HepG2 (cell line): ENCODE measurements around the gene PRSS33. TPM values are rescaled to one million over a fixed set of nuclear protein-coding genes. Genes with fewer than 3 reads are reported as not detected.

Experiments
- ATAC-seq: fragments of 200-7000 bp; cut with Tn5 transposase; 3 replicates; pipeline ENCODE4 v1.9.1; 2020; ENCODE audit warnings: mild to moderate bottlenecking, moderate library complexity
- BruUV-seq: library from RNA; stranded (reverse); fragments of 400-500 nt; replicated peaks from 2 replicates; lab custom pipeline; 2021; lab: Mats Ljungman, UMichigan
- CTCF ChIA-PET: fragments of 300-600 bp; formaldehyde crosslinking; extraction: SDS; loops from one replicate; lab custom pipeline; 2021; ENCODE audit warnings: low total read pairs, inconsistent platforms, low intra/inter-chr PET ratio; lab: Yijun Ruan, JAX
- POLR2A ChIA-PET: fragments of 350-600 bp; sonication (Branson Sonifier 250); formaldehyde crosslinking; loops from one replicate; lab custom pipeline; 2020; ENCODE audit warnings: antibody characterized with exemption, inconsistent platforms; lab: Yijun Ruan, JAX
- DNase-seq: peaks from one replicate; pipeline ENCODE4 v3.0.0-alpha.2; 2015; ENCODE audit warnings: low spot score
- FAIRE-seq: peaks from 3 replicates; lab custom pipeline; 2011; peaks lifted over from hg19 to GRCh38; lab: Jason Lieb, UNC
- H2AFZ ChIP-seq: one replicate; pipeline ENCODE4 v1.6.1; 2011; ENCODE audit warnings: low read length, inconsistent platforms
- H3K27ac ChIP-seq: fragments of 300-600 bp; 3 replicates; pipeline ENCODE4 v1.8.0; 2011; ENCODE audit warnings: mixed run types, mild to moderate bottlenecking, mixed read lengths, low read length, inconsistent platforms; ENCODE audit not compliant: insufficient read depth; ENCODE audit errors: extremely low read length
- H3K27me3 ChIP-seq, 2 experiments: fragments of 200-600 bp in 1 of 2; 2 replicates in 1 of 2; 3 replicates in 1 of 2; pipeline versions ENCODE4 v1.6.0 to v1.8.0; 2011; ENCODE audit warnings: low read length in 2 of 2, mild to moderate bottlenecking in 2 of 2, moderate library complexity in 2 of 2, inconsistent platforms in 1 of 2; ENCODE audit not compliant: insufficient read depth in 2 of 2, control insufficient read depth in 1 of 2
- H3K36me3 ChIP-seq, 2 experiments: fragments of 200-600 bp in 1 of 2; replicated peaks in 1 of 2; 2 replicates in 1 of 2; 3 replicates in 1 of 2; pipeline versions ENCODE4 v1.5.1 to v1.8.0; 2011; ENCODE audit warnings: low read length in 2 of 2, inconsistent platforms in 1 of 2; ENCODE audit not compliant: insufficient read depth in 2 of 2, control insufficient read depth in 1 of 2
- H3K4me1 ChIP-seq: 2 replicates; pipeline ENCODE4 v1.5.1; 2012; ENCODE audit warnings: low read length, inconsistent platforms; ENCODE audit not compliant: insufficient read depth
- H3K4me2 ChIP-seq: 2 replicates; pipeline ENCODE4 v1.6.0; 2011; ENCODE audit warnings: low read depth, low read length, inconsistent platforms
- H3K4me3 ChIP-seq, 3 experiments: fragments of 200-600 bp in 1 of 3; sonication (generic), shearing (Covaris generic) in 1 of 3; replicated peaks in 1 of 3; 2 replicates each; pipeline ENCODE4 v1.5.1; 2011 to 2016; ENCODE audit warnings: low read length in 3 of 3, inconsistent platforms in 2 of 3, low read depth in 2 of 3, mild to moderate bottlenecking in 2 of 3, control low read depth in 1 of 3, mixed read lengths in 1 of 3; ENCODE audit not compliant: insufficient read depth in 1 of 3
- H3K79me2 ChIP-seq: one replicate; pipeline ENCODE4 v1.6.1; 2011; ENCODE audit warnings: low read length, inconsistent platforms; ENCODE audit not compliant: insufficient read depth
- H3K9ac ChIP-seq: 2 replicates; pipeline ENCODE4 v1.6.0; 2011; ENCODE audit warnings: mild to moderate bottlenecking, low read depth, low read length, inconsistent platforms; ENCODE audit not compliant: insufficient read depth
- H3K9me3 ChIP-seq: 2 replicates; pipeline ENCODE4 v1.5.1; 2012; ENCODE audit warnings: mild to moderate bottlenecking, low read length
- H4K20me1 ChIP-seq: 2 replicates; pipeline ENCODE4 v1.6.0; 2011; ENCODE audit warnings: inconsistent platforms, mild to moderate bottlenecking, low read length, moderate library complexity; ENCODE audit not compliant: insufficient read depth
- AGO2 ChIP-seq: fragments of 200-400 bp; formaldehyde crosslinking; optimal IDR thresholded peaks from 2 replicates; pipeline ENCODE3; 2017; ENCODE audit warnings: mild to moderate bottlenecking, low read depth, low read length, moderate library complexity
- BCL3 ChIP-seq: sonication (generic); formaldehyde crosslinking; IDR thresholded peaks from 2 replicates; pipeline ENCODE4 v1.5.1; 2020; ENCODE audit warnings: mild to moderate bottlenecking, missing genetic modification reagents, moderate library complexity
- CREB1 ChIP-seq, 2 experiments: fragments of 450-650 bp in 1 of 2; IDR thresholded peaks; 2 replicates each; pipeline ENCODE4 v1.6.1; 2016 to 2017; ENCODE audit warnings: control low read depth in 1 of 2, mild to moderate bottlenecking in 1 of 2, missing compliant biosample characterization in 1 of 2, missing genetic modification characterization in 1 of 2
- FOXA1 ChIP-seq, 2 experiments: fragments of 450-650 bp in 1 of 2; sonication (generic) in 1 of 2; formaldehyde crosslinking in 1 of 2; IDR thresholded peaks; 2 replicates each; pipeline versions ENCODE4 v1.4.0 to v1.6.1; 2016 to 2020; ENCODE audit warnings: missing genetic modification reagents in 1 of 2
- GFI1 ChIP-seq: sonication (generic); formaldehyde crosslinking; IDR thresholded peaks from 2 replicates; pipeline ENCODE4 v1.5.0; 2020; ENCODE audit warnings: missing genetic modification reagents, mild to moderate bottlenecking, borderline replicate concordance
- HMGXB3 ChIP-seq: sonication (generic); formaldehyde crosslinking; IDR thresholded peaks from 2 replicates; pipeline ENCODE4 v1.4.0; 2020; ENCODE audit warnings: missing genetic modification reagents, borderline replicate concordance
- KMT2A ChIP-seq: sonication (generic); formaldehyde crosslinking; IDR thresholded peaks from 2 replicates; pipeline ENCODE4 v1.4.0; 2020; ENCODE audit warnings: missing genetic modification reagents
- LRRFIP1 ChIP-seq: sonication (generic); formaldehyde crosslinking; conservative IDR thresholded peaks from 2 replicates; pipeline ENCODE4 v1.4.0; 2020; ENCODE audit warnings: missing genetic modification reagents
- POLR2G ChIP-seq: fragments of 200-400 bp; formaldehyde crosslinking; IDR thresholded peaks from 2 replicates; pipeline ENCODE4 v1.6.1; 2018; ENCODE audit warnings: mild to moderate bottlenecking, low read depth, low read length, moderate library complexity
- ZNF251 ChIP-seq: sonication (generic); formaldehyde crosslinking; IDR thresholded peaks from 2 replicates; pipeline ENCODE4 v1.9.0; 2021; ENCODE audit warnings: mild to moderate bottlenecking, missing genetic modification reagents
- ZNF256 ChIP-seq: sonication (generic); formaldehyde crosslinking; conservative IDR thresholded peaks from 2 replicates; pipeline ENCODE4 v1.4.0; 2020; ENCODE audit warnings: missing genetic modification reagents
- ZNF333 ChIP-seq: sonication (generic); formaldehyde crosslinking; IDR thresholded peaks from 2 replicates; pipeline ENCODE4 v1.4.0; 2020; ENCODE audit warnings: mild to moderate bottlenecking, missing genetic modification reagents, borderline replicate concordance
- ZNF414 ChIP-seq: sonication (generic); formaldehyde crosslinking; IDR thresholded peaks from 2 replicates; pipeline ENCODE4 v1.5.0; 2020; ENCODE audit warnings: missing genetic modification reagents
- ZNF652 ChIP-seq: IDR thresholded peaks from 2 replicates; pipeline ENCODE4 v1.6.1; 2016; ENCODE audit warnings: low read depth, borderline replicate concordance
- ZNF839 ChIP-seq: sonication (generic); formaldehyde crosslinking; IDR thresholded peaks from 2 replicates; pipeline ENCODE4 v1.4.0; 2020; ENCODE audit warnings: missing genetic modification reagents, mild to moderate bottlenecking, borderline replicate concordance
- WGBS: methylation state at CpG from one replicate; pipeline ENCODE4 v1.1.6; 2017; ENCODE audit warnings: low lambda C conversion rate; 5-methylcytosine and 5-hydroxymethylcytosine counted together
- in situ Hi-C: cut with HindIII; loops from 2 replicates; pipeline ENCODE4 v1.10.0; 2017; ENCODE audit warnings: low pct_unique_long_range_greater_than_20kb; ENCODE audit not compliant: extremely low pct_ligation_motif_present
- intact Hi-C: fragments of 100-400 bp; cut with micrococcal nuclease; formaldehyde crosslinking; loops from one replicate; pipeline ENCODE4 v1.10.0; 2022; ENCODE audit not compliant: unreplicated experiment
- polyA plus RNA-seq, 8 experiments: library from polyadenylated mRNA; depleted of rRNA in 3 of 8; stranded (reverse) in 7 of 8; unstranded in 1 of 8; fragments of >200 nt; fragmentation: Illumina TruSeq in 4 of 8; extraction: Trizol in 4 of 8; gene quantifications; 2 replicates each; pipeline versions ENCODE4 v1.2.1 to v1.2.3, GENCODE V29; 2011 to 2016; ENCODE audit warnings: low read depth in 4 of 8, missing spikeins in 1 of 8, mixed read lengths in 1 of 8; ENCODE audit not compliant: insufficient read depth in 1 of 8
- total RNA-seq, 5 experiments: library from RNA; depleted of rRNA; stranded (reverse); fragments of >200 nt; fragmentation: Illumina TruSeq; extraction: Trizol; gene quantifications; 2 replicates each; pipeline ENCODE4 v1.2.3, GENCODE V29; 2016; ENCODE audit warnings: low read depth in 1 of 5

The PRSS33 gene
- total and polyA plus RNA-seq, 2 of the 13 experiments (the other 11 are each of a cell fraction or from before 2014, with no cell fraction given), result not detected

GRCh38 chr16:2778630-2778958 is 8.8 kb downstream of the PRSS33 start:
- H3K36me3 ChIP-seq, result peaks cover 7 to 13% of the 10 kb centered on the region in 2 experiments; a peak in 4 of 5 replicates
- no TSS peak for BruUV-seq
- H3K27me3 ChIP-seq, result peaks cover 0 to 14% of the 10 kb centered on the region in 2 experiments; a peak in 4 of 5 replicates
- ATAC-seq (no peak), DNase-seq (no peak), FAIRE-seq (no peak)
- no peak overlapping the region for H3K27ac ChIP-seq
- H3K4me2 ChIP-seq, result peak overlapping the region; percentile 100
- H3K79me2 ChIP-seq, result peaks cover 33% of the 10 kb centered on the region
- H3K4me3 ChIP-seq, result peak overlapping the region; percentile 83 to 100 (median 98); a peak in 5 of 6 replicates
- H3K9me3 ChIP-seq, result no peaks in the 10 kb centered on the region
- WGBS, result 98% methylated on average over 12 of the region's 12 CpGs
- no peak overlapping the region for H2AFZ ChIP-seq
- H4K20me1 ChIP-seq, result no peaks in the 10 kb centered on the region
- intact Hi-C loops (no loop called here), in situ Hi-C loops (no loop called here)
- H3K4me1 ChIP-seq, result peaks cover 25% of the 10 kb centered on the region
- CTCF ChIA-PET, result no interaction called here
- POLR2A ChIA-PET, result interaction anchor here (1.3 to 6.1 kb wide), 3 partner anchors 16 to 104 kb away, joined by 3 to 74 read pairs (median 5); partner anchors contain the start of genes FLYWCH2 and SRRM2
- peak overlapping the region; percentile 100; the same call in 1 of the 2 replicates for H3K9ac ChIP-seq
- 0 out of 2 replicates have a peak, but pooled peaks have one; percentile 39 for TF ChIP-seq ZNF333
- no peak for TF ChIP-seq HMGXB3 (CRISPR knock-in tag)
- no peak for TF ChIP-seq POLR2G
- no peak for TF ChIP-seq AGO2
- no peak for TF ChIP-seq ZNF256 (CRISPR knock-in tag)
- TF ChIP-seq KMT2A (CRISPR knock-in tag), result no peak
- no peak for TF ChIP-seq ZNF839 (CRISPR knock-in tag)
- no peak for TF ChIP-seq BCL3
- no peak for TF ChIP-seq ZNF251 (CRISPR knock-in tag)
- no peak for TF ChIP-seq FOXA1 (IDR thresholded peaks at IDR 0.05)
- TF ChIP-seq FOXA1 (CRISPR knock-in tag; IDR thresholded peaks at IDR 0.05), result no peak
- no peak for TF ChIP-seq GFI1 (CRISPR knock-in tag)
- TF ChIP-seq CREB1 (IDR thresholded peaks at IDR 0.05), result no peak
- TF ChIP-seq CREB1 (CRISPR knock-in tag; IDR thresholded peaks at IDR 0.05), result no peak
- no peak for TF ChIP-seq ZNF414 (CRISPR knock-in tag)
- TF ChIP-seq LRRFIP1 (CRISPR knock-in tag), result no peak
- TF ChIP-seq ZNF652, result no peak
